GM21447 (cell line): ENCODE results near the gene NUP88.

Source experiments
- ATAC-seq: cut with Tn5 transposase; IDR thresholded peaks from one replicate; pipeline ENCODE4 v1.9.1; 2021; ENCODE audit not compliant: unreplicated experiment

NUP88 gene

DNA sequence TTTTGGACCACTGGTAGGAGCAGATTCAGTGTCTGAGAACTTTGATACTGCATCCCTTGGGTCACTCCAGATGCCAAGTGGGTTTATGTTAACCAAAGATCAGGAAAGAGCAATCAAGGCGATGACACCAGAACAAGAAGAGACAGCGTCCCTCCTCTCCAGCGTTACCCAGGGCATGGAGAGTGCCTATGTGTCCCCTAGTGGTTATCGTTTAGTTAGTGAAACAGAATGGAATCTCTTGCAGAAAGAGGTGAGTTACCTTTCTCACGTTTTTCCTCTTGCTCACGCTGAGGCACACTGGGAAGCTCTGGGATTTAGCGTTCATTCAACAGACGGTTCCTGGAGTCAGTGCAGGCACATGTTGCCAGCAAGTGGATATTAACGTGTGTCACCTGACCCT, 58.0 kb downstream of the NUP88 start:
- ATAC-seq: no peak

DNA sequence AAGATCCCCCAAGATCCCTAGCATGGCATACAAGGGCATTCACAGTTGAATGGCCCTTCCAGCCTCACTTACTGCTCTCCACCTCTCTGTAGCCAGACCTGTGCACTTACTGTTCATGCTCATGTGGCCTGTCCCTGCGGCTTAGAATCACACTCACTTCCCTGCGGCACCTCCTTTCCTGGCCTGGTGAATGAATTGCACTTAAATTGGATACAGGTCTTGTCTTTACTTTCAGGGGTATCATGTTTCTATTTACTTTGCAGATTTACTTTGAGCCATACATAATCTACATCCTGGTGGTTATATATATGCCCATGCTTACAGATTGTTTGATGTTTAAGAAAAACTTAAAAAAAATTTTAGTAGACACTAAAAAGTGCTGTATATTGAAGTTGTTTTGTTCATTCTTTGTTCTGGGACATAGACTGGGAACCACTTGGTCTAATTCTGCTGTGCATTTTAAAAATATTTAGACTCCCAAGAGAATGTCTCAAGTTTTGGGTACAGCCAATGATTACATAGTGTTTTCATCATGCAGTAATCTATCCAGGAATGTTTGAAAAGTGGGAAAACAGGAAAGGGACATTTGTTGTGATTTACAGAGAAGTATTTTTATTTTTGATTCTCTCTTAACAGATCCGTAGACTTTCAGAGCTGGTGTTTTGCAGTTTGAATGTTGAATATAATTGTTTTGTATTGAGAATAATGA, 63.9 kb downstream of the NUP88 start:
- no peak for ATAC-seq

DNA sequence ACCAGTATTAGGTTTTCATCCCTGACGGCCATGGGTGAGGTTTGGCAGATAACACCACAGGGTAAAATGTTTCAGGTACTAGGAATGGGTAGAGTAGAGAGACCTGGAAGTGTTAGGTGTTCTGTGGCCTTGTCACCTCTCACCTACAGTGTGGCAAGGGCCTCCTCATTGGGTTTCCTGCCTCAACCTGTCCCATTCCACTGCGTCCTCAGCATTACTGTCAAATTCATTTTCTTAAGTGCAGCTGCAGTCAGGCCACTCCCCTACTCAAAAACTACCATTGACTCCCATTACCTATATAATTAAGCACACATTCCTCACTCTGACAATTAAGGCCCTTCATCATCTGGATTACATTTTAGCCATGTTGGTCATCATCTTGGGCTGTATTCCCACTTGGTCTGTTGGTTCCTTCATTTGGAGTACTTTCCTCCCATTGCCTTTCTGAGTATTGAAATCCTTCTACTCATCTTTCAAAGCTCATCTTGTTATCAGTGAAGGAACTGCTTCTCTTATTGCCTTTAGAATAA, 64.5 kb downstream of the NUP88 start:
- ATAC-seq: no peak

DNA sequence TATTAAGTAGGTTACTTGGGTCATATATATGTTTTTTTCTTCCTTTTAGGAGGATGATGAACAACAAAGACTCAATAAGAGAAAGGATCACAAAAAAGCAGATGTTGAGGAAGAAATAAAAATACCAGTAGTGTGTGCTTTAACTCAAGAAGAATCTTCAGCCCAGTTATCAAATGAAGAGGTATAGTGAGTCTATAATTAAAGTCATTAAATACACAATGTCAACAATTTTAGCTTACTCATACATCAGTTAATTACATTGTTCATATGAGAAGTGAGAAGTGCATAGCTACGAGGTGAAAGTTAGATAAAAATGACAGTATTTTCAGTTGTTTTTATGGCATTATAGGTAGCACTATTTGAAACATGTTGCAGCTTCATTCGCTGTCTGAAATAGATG, 65.2 kb downstream of the NUP88 start:
- no peak for ATAC-seq

DNA sequence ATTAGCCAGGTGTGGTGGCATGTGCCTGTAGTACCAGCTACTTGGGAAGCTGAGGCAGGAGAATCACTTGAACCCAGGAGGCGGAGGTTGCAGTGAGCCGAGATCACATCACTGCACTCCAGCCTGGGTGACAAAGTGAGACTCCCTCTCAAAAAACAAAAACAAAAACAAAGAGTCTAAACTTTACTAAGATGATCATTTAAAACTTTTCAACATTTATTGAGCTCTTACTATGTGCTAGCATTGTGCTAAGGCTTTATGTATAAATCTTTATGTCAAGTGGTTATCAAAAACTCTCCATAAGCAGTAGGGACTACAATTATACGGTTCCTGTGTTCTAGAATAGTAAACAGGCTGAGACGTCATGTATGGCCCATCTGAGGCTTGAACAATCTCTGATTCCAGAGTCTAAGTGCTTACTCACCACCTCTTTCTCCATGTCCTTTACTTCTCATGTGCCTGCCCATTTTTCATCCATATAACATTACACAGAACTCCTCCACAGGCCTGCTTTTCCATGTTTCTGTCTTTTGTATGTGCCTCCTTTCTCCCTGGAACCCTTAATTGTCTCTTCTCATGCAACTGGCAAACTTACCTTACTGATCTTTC, 66.7 kb downstream of the NUP88 start:
- ATAC-seq: no peak

DNA sequence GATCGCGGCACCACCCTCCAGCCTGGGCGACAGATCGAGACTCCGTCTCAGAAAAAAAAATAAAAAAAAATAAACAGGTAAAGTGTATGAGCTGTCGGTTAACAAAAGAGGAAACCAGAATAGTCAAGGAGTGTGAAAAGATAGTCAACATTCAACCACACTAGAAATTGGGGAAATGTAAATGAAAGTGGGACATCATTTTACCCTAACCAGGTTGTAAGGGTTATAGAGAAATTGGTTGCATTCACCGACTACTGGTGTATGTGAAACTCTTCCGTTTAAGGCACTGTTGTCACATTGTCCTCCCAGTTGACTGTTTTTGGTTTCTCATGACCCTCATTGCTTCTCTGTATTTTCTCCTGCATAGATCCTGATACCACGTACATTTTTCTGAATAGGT, 74.5 kb downstream of the NUP88 start:
- no peak for ATAC-seq
